NB4 (cell line): ENCODE measurements around the gene VPS8.

Source experiments
- CTCF ChIP-seq: IDR thresholded peaks from one replicate; pipeline ENCODE4 v1.5.1; 2012; ENCODE audit warnings: low read depth, low read length
- MYC ChIP-seq: IDR thresholded peaks from 2 replicates; pipeline ENCODE4 v1.6.1; 2011; ENCODE audit warnings: low read depth, low read length

GRCh38 chr3:184796551-184796950 is 15.4 kb upstream of the VPS8 start:
- TF ChIP-seq CTCF (no peak), MYC (no peak)
